Mesendoderm (in vitro differentiated cells): Measurements from ENCODE around the gene CLTB.
A peak's percentile ranks its signal among the peaks of the same experiment; 100 is the strongest.
"Not testable (repeated sequence)": the region's sequence is repeated elsewhere in the genome, so short reads cannot be mapped to it uniquely, and the experiment has no call there.

Experiments
- DNase-seq: peaks from one replicate; pipeline ENCODE4 v3.0.0; 2013
- H2AK5ac ChIP-seq: 2 replicates; pipeline ENCODE4 v1.6.1; 2013; ENCODE audit warnings: low read length, inconsistent platforms
- H2BK120ac ChIP-seq: 2 replicates; pipeline ENCODE4 v1.6.1; 2013; ENCODE audit warnings: low read depth, mild to moderate bottlenecking, low read length, moderate library complexity, mixed read lengths
- H2BK15ac ChIP-seq: replicated peaks from 2 replicates; pipeline ENCODE4 v1.6.1; 2013; ENCODE audit warnings: low read depth, mild to moderate bottlenecking, moderate library complexity
- H2BK5ac ChIP-seq: 2 replicates; pipeline ENCODE4 v1.6.1; 2013; ENCODE audit warnings: low read length, inconsistent platforms
- H3K18ac ChIP-seq: 2 replicates; pipeline ENCODE4 v1.6.1; 2013; ENCODE audit warnings: mild to moderate bottlenecking, low read length, mixed read lengths
- H3K23ac ChIP-seq: one replicate; pipeline ENCODE4 v1.6.1; 2013; ENCODE audit warnings: low read length
- H3K27ac ChIP-seq: 2 replicates; pipeline ENCODE4 v1.5.1; 2013; ENCODE audit warnings: low read depth, mild to moderate bottlenecking, inconsistent platforms, low read length, moderate library complexity
- H3K27me3 ChIP-seq: 2 replicates; pipeline ENCODE4 v1.6.1; 2013; ENCODE audit warnings: low read length, control low read depth, mild to moderate bottlenecking, inconsistent platforms; ENCODE audit not compliant: insufficient read depth, poor library complexity
- H3K36me3 ChIP-seq: 2 replicates; pipeline ENCODE4 v1.6.1; 2013; ENCODE audit warnings: low read length, inconsistent platforms; ENCODE audit not compliant: control insufficient read depth, insufficient read depth
- H3K4ac ChIP-seq: one replicate; pipeline ENCODE4 v1.6.1; 2013; ENCODE audit warnings: low read depth, mild to moderate bottlenecking, low read length, moderate library complexity
- H3K4me1 ChIP-seq: 2 replicates; pipeline ENCODE4 v1.6.1; 2013; ENCODE audit warnings: low read depth, low read length, inconsistent platforms; ENCODE audit not compliant: control insufficient read depth
- H3K4me2 ChIP-seq: 2 replicates; pipeline ENCODE4 v1.6.1; 2013; ENCODE audit warnings: low read length
- H3K4me3 ChIP-seq: 2 replicates; pipeline ENCODE4 v1.5.1; 2013; ENCODE audit warnings: mild to moderate bottlenecking, low read length
- H3K56ac ChIP-seq: one replicate; pipeline ENCODE4 v1.6.1; 2013; ENCODE audit warnings: low read length
- H3K79me1 ChIP-seq: 2 replicates; pipeline ENCODE4 v1.6.1; 2013; ENCODE audit warnings: low read length, inconsistent platforms
- H3K79me2 ChIP-seq: 2 replicates; pipeline ENCODE4 v1.6.1; 2013; ENCODE audit warnings: mild to moderate bottlenecking, low read length; ENCODE audit not compliant: control insufficient read depth, insufficient read depth
- H3K9ac ChIP-seq: 2 replicates; pipeline ENCODE4 v1.6.1; 2013; ENCODE audit warnings: low read length, inconsistent platforms
- H4K5ac ChIP-seq: one replicate; pipeline ENCODE4 v1.6.1; 2013; ENCODE audit warnings: low read length
- H4K8ac ChIP-seq: one replicate; pipeline ENCODE4 v1.6.1; 2013; ENCODE audit warnings: low read depth, mild to moderate bottlenecking, control low read depth, low read length, moderate library complexity
- WGBS: extraction: QIAGEN DNeasy Blood & Tissue Kit; methylation state at CpG from one replicate; pipeline ENCODE4 v1.1.7; 2013; ENCODE audit warnings: low lambda C conversion rate, missing lambda C conversion rate; ENCODE audit not compliant: insufficient coverage; ENCODE audit errors: extremely low coverage; 5-methylcytosine and 5-hydroxymethylcytosine counted together

The CLTB gene

GRCh38 chr5:176444742-176445141, 28.4 kb upstream of the CLTB start:
- H3K27me3 ChIP-seq: no peaks in the 10 kb centered on the region
- H2BK5ac ChIP-seq: no peak overlapping the region
- no peak overlapping the region for H4K8ac ChIP-seq
- no peak for DNase-seq
- no peaks in the 10 kb centered on the region for H3K36me3 ChIP-seq
- H3K56ac ChIP-seq: no peak overlapping the region
- WGBS: no CpG with 5 or more reads among the region's 5 CpGs
- H2AK5ac ChIP-seq: no peak overlapping the region
- peaks cover 7% of the 10 kb centered on the region for H3K79me1 ChIP-seq
- H3K9ac ChIP-seq: no peak overlapping the region
- H3K4me3 ChIP-seq: no peak overlapping the region
- H2BK15ac ChIP-seq: no peak overlapping the region
- H3K27ac ChIP-seq: no peak overlapping the region
- no peak overlapping the region for H3K18ac ChIP-seq
- no peak overlapping the region for H3K4me2 ChIP-seq
- H2BK120ac ChIP-seq: no peak overlapping the region
- H3K23ac ChIP-seq: no peak overlapping the region
- peaks cover 2% of the 10 kb centered on the region for H3K4me1 ChIP-seq
- peaks cover 13% of the 10 kb centered on the region for H3K79me2 ChIP-seq
- H3K4ac ChIP-seq: no peak overlapping the region
- no peak overlapping the region for H4K5ac ChIP-seq

GRCh38 chr5:176442911-176443310, 26.6 kb upstream of the CLTB start:
- H3K23ac ChIP-seq, H2BK15ac ChIP-seq, H3K27ac ChIP-seq, H3K56ac ChIP-seq, H3K9ac ChIP-seq, H2BK120ac ChIP-seq, H2BK5ac ChIP-seq, H3K79me2 ChIP-seq, H3K36me3 ChIP-seq, H2AK5ac ChIP-seq, H3K4me2 ChIP-seq, DNase-seq, H4K8ac ChIP-seq, H3K4ac ChIP-seq, H3K79me1 ChIP-seq, H3K18ac ChIP-seq, H3K4me3 ChIP-seq, H4K5ac ChIP-seq, H3K27me3 ChIP-seq, H3K4me1 ChIP-seq: not testable (repeated sequence)
- no CpG with 5 or more reads among the region's 4 CpGs for WGBS

- H3K27me3 ChIP-seq: no peaks in the 10 kb centered on the region
- no peak overlapping the region for H3K4me3 ChIP-seq
- H3K56ac ChIP-seq: no peak overlapping the region
- H3K27ac ChIP-seq: peak overlapping the region; percentile 26
- H3K18ac ChIP-seq: no peak overlapping the region
- no peak overlapping the region for H3K4me2 ChIP-seq
- no peak overlapping the region for H2AK5ac ChIP-seq
- H2BK5ac ChIP-seq: no peak overlapping the region
- DNase-seq: peak; percentile 89
- H3K4me1 ChIP-seq: peaks cover 2% of the 10 kb centered on the region
- H2BK15ac ChIP-seq: no peak overlapping the region
- H3K4ac ChIP-seq: no peak overlapping the region
- no peak overlapping the region for H3K9ac ChIP-seq
- H3K79me2 ChIP-seq: no peaks in the 10 kb centered on the region
- no peaks in the 10 kb centered on the region for H3K79me1 ChIP-seq
- no peaks in the 10 kb centered on the region for H3K36me3 ChIP-seq
- WGBS: no CpG with 5 or more reads among the region's 5 CpGs
- H4K8ac ChIP-seq: no peak overlapping the region
- H2BK120ac ChIP-seq: no peak overlapping the region
- H3K23ac ChIP-seq: no peak overlapping the region
- no peak overlapping the region for H4K5ac ChIP-seq
These were observed 25.6 kb upstream of the CLTB start for GRCh38 chr5:176441921-176442323.

GRCh38 chr5:176440927-176441706, 24.8 kb upstream of the CLTB start:
- no peak overlapping the region for H3K27ac ChIP-seq
- H3K4ac ChIP-seq: no peak overlapping the region
- no peaks in the 10 kb centered on the region for H3K27me3 ChIP-seq
- H3K23ac ChIP-seq: no peak overlapping the region
- H3K18ac ChIP-seq: no peak overlapping the region
- H4K5ac ChIP-seq: no peak overlapping the region
- WGBS: no CpG with 5 or more reads among the region's 10 CpGs
- H2BK120ac ChIP-seq: no peak overlapping the region
- no peak overlapping the region for H2BK5ac ChIP-seq
- peak overlapping the region; percentile 27 for H2AK5ac ChIP-seq
- peak; percentile 37 for DNase-seq
- no peak overlapping the region for H2BK15ac ChIP-seq
- no peak overlapping the region for H3K4me2 ChIP-seq
- H3K79me1 ChIP-seq: no peaks in the 10 kb centered on the region
- H3K9ac ChIP-seq: no peak overlapping the region
- H3K36me3 ChIP-seq: no peaks in the 10 kb centered on the region
- H3K4me3 ChIP-seq: no peak overlapping the region
- H3K56ac ChIP-seq: peak overlapping the region; percentile 6
- peaks cover 2% of the 10 kb centered on the region for H3K4me1 ChIP-seq
- H3K79me2 ChIP-seq: no peaks in the 10 kb centered on the region
- no peak overlapping the region for H4K8ac ChIP-seq

- H3K79me1 ChIP-seq: no peaks in the 10 kb centered on the region
- H3K27ac ChIP-seq: no peak overlapping the region
- no peak overlapping the region for H2BK15ac ChIP-seq
- H3K4me2 ChIP-seq: no peak overlapping the region
- peaks cover 2% of the 10 kb centered on the region for H3K4me1 ChIP-seq
- H2AK5ac ChIP-seq: no peak overlapping the region
- peak; percentile 85 for DNase-seq
- no peak overlapping the region for H3K4ac ChIP-seq
- H3K36me3 ChIP-seq: no peaks in the 10 kb centered on the region
- peak overlapping the region; percentile 42 for H3K56ac ChIP-seq
- H2BK5ac ChIP-seq: no peak overlapping the region
- no peaks in the 10 kb centered on the region for H3K79me2 ChIP-seq
- H3K18ac ChIP-seq: no peak overlapping the region
- H2BK120ac ChIP-seq: no peak overlapping the region
- H3K23ac ChIP-seq: no peak overlapping the region
- no peak overlapping the region for H3K9ac ChIP-seq
- no CpG with 5 or more reads among the region's 12 CpGs for WGBS
- no peak overlapping the region for H4K8ac ChIP-seq
- no peak overlapping the region for H4K5ac ChIP-seq
- H3K27me3 ChIP-seq: no peaks in the 10 kb centered on the region
- H3K4me3 ChIP-seq: no peak overlapping the region
These were observed 22.8 kb upstream of the CLTB start for GRCh38 chr5:176438959-176439757.
